ENCODE results near the gene RAB27B. TPM values are rescaled to one million over a fixed set of nuclear protein-coding genes. Genes with fewer than 3 reads are reported as not detected.

Gene RAB27B
- total and polyA plus RNA-seq, 10 donors: 0.26 to 6.6 (median 3.4) TPM

DNA sequence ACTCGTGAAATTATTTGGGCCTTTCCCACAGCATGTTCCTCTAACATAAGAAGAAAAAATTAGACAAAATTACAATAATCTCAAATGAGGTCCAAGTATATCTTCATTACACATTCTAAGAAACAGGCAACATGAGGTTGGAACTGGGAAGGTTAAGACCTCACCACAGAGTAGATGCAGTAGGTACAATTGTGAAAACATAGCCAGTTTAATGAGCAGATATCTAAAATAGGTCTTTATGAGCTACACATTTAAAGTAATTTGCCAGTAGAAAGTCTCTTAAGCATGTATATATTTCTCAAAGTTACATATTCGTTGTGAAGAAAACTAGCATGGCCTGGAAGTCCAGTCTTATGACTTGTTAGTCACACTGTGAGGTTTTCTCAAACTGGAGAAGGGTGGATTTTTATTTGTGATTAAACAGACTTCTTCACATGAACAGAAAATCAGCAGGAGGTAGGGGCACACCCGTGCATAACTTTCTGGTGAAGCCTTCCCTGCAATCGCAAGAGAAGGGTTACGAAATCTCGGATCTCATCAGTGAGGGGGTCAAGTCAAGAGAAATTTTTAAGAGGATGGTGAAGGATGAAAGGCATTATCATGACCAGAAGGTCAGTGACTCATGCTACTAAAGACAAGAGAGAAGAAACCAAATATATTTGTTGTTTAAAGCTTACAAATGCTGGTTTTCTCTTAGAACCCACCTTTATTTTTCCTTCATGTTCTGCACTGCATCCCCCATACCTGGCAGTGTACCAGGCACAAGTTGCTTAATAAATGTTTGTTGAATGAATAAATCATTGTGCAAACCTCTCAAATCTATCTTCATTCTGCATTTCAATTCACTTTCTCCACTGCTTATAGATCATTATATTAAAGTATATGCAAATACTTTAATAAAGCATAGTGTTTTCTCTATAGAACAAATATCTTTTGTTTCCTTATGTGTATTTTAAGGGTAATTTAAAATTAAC is 5.1 kb upstream of the RAB27B start:
- intact Hi-C loops (cut with DNase I; ENCODE audit: low total_unique reads): no loop called here

DNA sequence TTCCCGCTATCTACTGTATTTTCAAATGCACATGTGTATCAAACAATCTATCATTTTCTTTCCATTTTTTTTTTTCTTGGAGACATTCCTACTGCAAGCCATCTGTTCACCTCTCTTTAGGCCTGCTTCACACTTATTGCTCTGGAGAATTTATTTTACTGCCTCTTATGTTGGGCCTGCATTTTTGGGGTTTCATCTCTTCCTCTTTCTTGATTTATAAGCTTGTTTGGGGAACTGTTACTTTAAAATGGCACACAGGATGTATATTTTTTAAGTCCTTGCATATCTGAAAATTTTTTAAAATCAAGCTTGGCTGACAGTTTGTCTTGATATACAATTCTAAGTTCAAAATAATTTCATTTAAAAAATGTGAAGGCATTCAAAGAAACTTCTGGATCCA is 3.5 kb upstream of the RAB27B start:
- DNase-seq: no peak
- no peaks in the 10 kb centered on the region for H3K9me3 ChIP-seq
- peaks cover 0 to 17% (median 3%) of the 10 kb centered on the region in 7 donors for H3K27me3 ChIP-seq (replicated peaks in 1 of 7)
- H3K36me3 ChIP-seq: no peaks in the 10 kb centered on the region
- TF ChIP-seq POLR2AphosphoS5 (IDR thresholded peaks at IDR 0.05): no peak
- TF ChIP-seq POLR2A (IDR thresholded peaks at IDR 0.05): no peak
- TF ChIP-seq, protein P1, sequence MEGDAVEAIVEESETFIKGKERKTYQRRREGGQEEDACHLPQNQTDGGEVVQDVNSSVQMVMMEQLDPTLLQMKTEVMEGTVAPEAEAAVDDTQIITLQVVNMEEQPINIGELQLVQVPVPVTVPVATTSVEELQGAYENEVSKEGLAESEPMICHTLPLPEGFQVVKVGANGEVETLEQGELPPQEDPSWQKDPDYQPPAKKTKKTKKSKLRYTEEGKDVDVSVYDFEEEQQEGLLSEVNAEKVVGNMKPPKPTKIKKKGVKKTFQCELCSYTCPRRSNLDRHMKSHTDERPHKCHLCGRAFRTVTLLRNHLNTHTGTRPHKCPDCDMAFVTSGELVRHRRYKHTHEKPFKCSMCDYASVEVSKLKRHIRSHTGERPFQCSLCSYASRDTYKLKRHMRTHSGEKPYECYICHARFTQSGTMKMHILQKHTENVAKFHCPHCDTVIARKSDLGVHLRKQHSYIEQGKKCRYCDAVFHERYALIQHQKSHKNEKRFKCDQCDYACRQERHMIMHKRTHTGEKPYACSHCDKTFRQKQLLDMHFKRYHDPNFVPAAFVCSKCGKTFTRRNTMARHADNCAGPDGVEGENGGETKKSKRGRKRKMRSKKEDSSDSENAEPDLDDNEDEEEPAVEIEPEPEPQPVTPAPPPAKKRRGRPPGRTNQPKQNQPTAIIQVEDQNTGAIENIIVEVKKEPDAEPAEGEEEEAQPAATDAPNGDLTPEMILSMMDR (IDR thresholded peaks at IDR 0.05 in 8 of 11, conservative IDR thresholded peaks at IDR 0.05 in 3 of 11): no peak
- no peak overlapping the region for H3K4me3 ChIP-seq
- H3K4me1 ChIP-seq: peaks cover 0 to 21% (median 15%) of the 10 kb centered on the region in 6 donors
- 71 to 91% (median 84%) methylated on average over 1 of the region's 1 CpG for WGBS, 5 donors
- intact Hi-C loops (cut with DNase I; ENCODE audit: low total_unique reads): no loop called here
- no peak overlapping the region for H3K27ac ChIP-seq

More for the DNA sequence above, 5.1 kb upstream of the RAB27B start:
- Histone ChIP-seq H3K27me3 (replicated peaks in 1 of 7) (peaks cover 0 to 9% (median 0%) of the 10 kb centered on the region in 7 donors), H3K4me1 (peaks cover 0 to 7% (median 3%) of the 10 kb centered on the region in 6 donors), H3K36me3 (no peaks in the 10 kb centered on the region), H3K9me3 (no peaks in the 10 kb centered on the region), H3K4me3 (no peak overlapping the region), H3K27ac (no peak overlapping the region)
- TF ChIP-seq POLR2A (IDR thresholded peaks at IDR 0.05) (no peak), POLR2AphosphoS5 (IDR thresholded peaks at IDR 0.05) (no peak)
- TF ChIP-seq, protein P1 (IDR thresholded peaks at IDR 0.05 in 8 of 11, conservative IDR thresholded peaks at IDR 0.05 in 3 of 11): no peak
- no peak for DNase-seq
- 76 to 87% (median 81%) methylated on average over 6 of the region's 6 CpGs for WGBS, 5 donors

DNA sequence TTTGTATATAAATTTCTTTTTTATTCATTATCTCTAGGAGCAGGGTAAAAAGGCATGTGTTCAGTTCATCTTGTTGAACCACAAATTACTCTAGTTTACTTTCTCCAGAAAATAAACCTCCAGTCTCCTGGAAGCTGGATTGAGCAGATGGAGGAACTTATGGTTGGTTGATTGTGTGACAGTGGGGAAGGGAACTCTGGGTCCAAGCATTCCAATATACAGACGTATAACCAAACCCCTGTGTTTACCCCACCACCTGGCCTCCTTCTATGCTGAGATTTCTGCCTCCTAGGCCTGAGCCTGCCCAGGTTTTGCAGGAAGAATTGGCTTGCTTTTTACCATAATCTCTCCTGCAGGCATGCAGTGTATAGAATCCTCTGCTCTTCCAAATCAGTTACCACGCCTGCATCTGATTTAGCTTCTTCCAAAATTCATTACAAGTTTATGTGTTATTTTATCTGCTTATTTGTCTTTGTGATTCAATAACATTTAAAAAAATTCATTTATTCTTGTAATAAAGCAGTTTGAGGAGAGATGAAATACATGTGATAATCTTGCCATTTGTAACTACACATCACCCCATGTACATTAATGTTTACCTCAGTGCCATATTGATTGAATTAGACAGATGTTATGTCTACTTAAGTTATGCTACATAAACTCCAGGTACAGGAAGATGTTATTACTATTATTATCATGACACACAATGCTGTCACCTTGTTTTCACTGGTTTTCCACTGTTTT is 2.5 kb upstream of the RAB27B start:
- 76 to 96% (median 85%) methylated on average over 2 of the region's 2 CpGs for WGBS, 5 donors
- H3K36me3 ChIP-seq: no peaks in the 10 kb centered on the region
- peaks cover 0 to 21% (median 16%) of the 10 kb centered on the region in 6 donors for H3K4me1 ChIP-seq
- peaks cover 0 to 17% (median 3%) of the 10 kb centered on the region in 7 donors for H3K27me3 ChIP-seq (replicated peaks in 1 of 7)
- H3K4me3 ChIP-seq: no peak overlapping the region
- no peaks in the 10 kb centered on the region for H3K9me3 ChIP-seq
- no peak for DNase-seq
- H3K27ac ChIP-seq: no peak overlapping the region
- intact Hi-C loops (cut with DNase I; ENCODE audit: low total_unique reads): no loop called here
- TF ChIP-seq POLR2A (IDR thresholded peaks at IDR 0.05): no peak
- TF ChIP-seq, protein P1 (IDR thresholded peaks at IDR 0.05 in 8 of 11, conservative IDR thresholded peaks at IDR 0.05 in 3 of 11): no peak
- TF ChIP-seq POLR2AphosphoS5 (IDR thresholded peaks at IDR 0.05): no peak
